ENCODE data around the gene TMEM150A.
A peak's percentile ranks its signal among the peaks of the same experiment; 100 is the strongest.

- TF ChIP-seq USF1 (IDR thresholded peaks at IDR 0.05) = peak; percentile 30; the same call in 1 of the 2 replicates
- TF ChIP-seq EP300 (IDR thresholded peaks at IDR 0.05; ENCODE audit: borderline replicate concordance) = peak; percentile 29; the same call in 1 of the 2 replicates
- no peak for TF ChIP-seq RAD21 (IDR thresholded peaks at IDR 0.05; ENCODE audit: low read depth)
- no peak for TF ChIP-seq REST (IDR thresholded peaks at IDR 0.05; ENCODE audit: low read depth)
- TF ChIP-seq CEBPB (IDR thresholded peaks at IDR 0.05) = no peak
Observed at GRCh38 chr2:85561280-85562212, 41.0 kb downstream of the TMEM150A start, which contains the start of gene GGCX.
